HG03103 (cell line): ENCODE measurements around the gene RBM44.

Experiments
- ATAC-seq: cut with Tn5 transposase; IDR thresholded peaks from one replicate; pipeline ENCODE4 v1.9.1; 2021; ENCODE audit warnings: low read depth; ENCODE audit not compliant: unreplicated experiment

RBM44 gene

DNA sequence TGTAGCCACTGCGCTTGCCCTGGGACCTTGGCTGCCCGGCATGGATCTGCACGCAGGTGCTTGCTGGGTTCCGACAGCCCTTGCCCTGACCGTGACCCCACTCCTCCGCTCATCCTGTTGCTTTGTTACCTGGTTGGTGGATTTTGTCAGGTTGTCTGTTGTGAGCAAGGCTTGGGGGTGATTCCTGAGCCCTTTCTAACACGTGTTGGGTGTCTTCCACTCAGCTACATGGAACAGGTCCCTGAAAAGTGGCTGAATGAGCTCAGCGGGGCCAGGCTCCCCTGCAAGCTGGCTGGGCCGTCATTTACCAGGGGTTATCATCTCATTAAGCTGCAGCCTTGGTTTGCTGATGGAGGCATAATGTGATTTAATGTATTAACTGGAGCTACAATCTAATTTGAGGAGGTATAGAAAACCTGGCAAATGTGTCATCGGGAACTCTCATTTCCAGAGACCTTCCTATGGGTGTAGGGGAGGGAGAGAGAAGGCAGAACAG is 85.4 kb downstream of the RBM44 start:
- ATAC-seq, result no peak

DNA sequence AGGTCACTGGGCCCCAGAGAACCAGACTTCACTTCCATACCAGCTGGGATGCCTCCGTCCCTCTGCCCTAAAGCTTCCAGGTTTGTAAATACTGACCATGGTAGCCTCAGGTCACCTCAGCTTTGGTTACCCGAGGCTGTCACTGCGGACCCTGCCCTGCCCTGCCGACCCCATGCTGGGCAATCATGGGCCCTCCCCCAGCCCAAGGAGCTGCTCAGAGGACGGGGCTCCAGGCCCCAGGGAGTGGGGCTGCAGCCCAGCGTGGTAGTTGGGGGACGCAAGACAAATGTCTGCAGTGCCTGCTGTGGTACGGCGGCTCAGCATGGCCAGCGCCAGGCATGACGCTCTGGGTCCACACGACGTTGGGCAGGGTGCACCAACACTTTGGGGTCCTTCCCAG is 86.1 kb downstream of the RBM44 start:
- ATAC-seq, result no peak

DNA sequence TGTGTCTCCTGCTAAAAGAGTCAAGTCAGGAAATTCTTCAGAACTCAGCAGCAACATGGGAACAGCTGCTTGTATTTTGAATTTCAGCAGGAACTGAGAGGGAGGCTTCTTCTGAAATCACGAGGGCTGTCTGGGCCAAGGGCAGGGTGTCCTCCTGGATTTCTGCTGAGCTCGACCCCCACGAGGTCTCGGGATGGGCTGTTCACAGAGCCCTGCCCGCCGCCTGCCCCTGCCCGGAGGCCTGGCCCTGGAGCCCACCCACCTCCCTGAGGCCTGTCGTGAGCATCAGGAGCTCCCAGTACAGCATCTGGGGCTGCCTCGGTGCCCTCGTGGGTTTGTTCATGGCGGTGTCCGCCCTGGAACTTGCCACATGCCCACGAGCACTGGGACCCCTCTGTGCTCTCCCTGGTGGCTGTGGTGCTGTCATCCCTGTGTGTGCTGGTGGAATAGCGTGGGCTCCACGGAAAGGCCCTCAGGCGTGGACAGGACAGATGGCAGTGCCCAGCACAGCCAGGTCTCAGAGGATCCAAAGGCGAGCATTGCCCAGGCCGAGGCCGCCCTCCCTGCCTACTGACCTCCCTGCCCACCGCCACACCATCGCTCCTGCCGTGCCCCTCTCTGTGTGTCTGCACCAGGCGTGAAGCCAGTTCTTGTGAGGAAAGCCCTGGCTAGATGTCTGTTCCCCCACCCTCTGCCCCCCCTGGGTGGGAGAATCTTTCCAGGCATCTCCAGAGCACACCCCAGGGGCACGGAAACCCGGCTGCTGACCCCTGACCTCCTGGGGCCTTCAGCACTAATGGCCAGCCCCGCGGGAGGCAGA is 86.7 kb downstream of the RBM44 start:
- ATAC-seq, result no peak

DNA sequence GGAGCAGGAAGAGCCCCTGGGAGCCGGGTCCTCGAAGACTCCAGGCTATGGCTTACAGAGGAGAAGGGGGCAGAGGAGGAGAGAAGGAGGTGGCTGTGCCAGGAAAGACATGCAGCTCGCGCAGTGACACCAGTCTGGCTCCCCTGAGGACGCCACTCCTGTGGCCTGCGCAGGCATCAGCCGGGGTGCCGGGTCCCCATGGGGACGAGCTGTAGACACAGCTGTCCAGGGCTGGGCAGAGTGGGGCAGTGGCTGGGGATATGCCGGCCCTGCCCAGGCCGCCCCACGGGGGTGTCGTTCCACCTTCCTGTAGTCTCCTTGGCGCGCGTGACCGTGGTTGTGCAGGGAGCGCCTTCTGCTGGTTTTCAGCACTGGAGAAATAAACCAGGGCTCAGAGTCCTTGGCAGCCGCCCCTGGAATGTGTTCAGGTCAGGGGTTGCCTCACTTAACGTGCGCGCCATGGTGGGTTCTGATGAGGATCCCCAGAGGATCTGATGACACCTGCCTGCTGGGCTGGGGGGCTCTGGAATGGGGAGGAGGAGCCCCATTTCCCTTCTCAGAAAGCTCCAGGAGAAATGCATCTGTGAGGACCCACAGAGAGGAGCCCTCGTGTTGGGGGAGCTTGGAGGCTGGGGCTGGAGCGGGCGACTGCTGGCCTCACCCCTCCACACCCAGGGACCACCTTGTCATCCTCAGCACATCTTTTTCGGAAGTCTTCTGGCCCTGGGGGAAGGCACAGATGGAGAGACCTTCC is 87.5 kb downstream of the RBM44 start:
- ATAC-seq, result no peak

DNA sequence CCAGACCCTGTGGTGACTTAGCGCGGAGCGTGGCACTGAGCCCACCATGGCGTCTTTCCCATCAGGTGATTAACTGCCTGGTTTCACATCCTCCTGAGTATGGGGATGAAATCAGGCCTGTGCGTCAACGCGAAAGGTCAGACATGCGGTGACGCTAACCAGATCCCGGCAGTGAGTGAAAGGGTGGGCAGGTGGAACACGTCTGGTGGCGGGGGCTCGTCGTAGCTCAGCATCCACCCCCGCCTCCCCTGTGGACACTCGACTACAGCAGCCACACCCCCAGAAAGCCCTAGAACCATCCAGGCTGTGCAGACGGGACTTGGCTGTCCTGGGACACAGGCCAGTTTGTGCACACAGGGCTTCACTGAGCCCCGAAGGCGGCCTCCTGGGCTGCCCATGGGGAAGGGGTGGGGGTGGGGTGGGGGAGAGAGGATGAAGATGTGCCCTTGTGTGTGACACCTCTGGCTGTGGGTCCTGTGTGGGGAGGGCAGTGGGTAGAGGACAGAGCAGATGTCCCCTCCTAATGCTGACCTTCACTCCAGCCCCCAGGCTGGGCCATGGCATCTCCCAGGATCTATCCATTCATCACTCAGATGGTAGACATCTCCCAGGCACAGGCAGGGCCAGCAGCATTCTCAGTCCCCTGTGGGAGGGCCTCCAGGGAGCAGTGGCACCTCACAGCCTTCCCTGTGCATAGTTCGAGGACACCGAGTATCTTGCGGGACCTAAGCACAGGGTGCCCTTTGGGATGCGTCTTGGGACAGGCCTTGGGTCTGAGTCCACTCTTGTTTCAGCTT is 88.3 kb downstream of the RBM44 start:
- no peak for ATAC-seq

DNA sequence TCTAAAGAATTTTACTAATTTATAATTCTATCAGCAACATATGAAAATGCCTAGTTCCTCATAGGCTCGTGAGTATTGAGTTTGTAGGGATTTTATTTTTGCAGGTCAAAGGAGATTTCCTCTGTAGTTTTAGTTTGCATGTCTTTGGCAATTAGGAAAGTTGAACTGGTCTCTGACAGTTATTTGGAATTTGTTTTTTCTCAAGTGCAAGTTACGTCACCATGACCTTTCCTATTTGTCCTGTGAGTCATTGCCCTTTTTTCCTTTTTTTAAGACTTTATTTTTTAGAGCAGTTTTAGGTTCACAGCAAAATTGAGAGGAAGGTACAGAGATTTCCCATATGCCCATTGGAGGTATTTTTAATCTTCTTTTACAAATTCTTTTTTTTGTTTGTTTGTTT is 89.8 kb downstream of the RBM44 start:
- no peak for ATAC-seq

DNA sequence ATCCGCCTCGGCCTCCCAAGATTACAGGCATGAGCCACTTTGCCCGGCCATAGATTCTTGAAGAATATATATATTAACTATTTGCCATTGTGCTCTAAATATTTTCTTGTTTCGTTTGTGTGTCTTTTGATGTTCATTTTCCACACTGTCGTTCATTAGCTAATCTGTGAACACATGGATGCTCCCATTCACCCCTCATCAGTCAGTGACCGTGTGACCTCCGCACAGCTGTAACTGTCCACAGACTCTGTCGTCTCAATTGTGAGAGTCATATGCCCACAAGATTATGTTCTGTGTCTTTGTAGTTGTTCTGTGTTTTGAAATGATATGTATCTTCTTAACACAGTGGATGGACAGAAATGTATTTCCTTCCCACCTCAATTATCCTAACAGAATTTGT is 90.4 kb downstream of the RBM44 start:
- ATAC-seq, result no peak

DNA sequence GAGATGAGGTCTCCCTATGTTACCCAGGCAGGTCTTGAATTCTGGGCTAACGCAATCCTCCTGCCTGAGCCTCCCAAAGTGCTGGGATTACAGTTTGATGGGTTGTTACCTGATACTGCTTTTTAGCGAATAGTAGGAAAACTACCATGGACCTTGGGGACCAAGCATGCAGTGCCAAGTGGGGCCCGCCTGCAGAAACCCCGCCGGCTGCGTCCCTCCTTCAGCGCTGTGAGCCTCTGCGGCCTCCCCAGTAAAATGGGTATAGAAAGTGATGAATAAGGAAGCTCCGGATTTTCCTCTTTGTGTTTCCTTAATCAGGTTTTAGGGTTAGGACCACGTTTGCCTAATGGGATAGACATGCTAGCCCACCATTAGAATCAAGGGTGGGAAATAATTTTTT is 91.2 kb downstream of the RBM44 start:
- ATAC-seq, result no peak
